ENCODE results near the gene IARS2. TPM values are rescaled to one million over a fixed set of nuclear protein-coding genes. Genes with fewer than 3 reads are reported as not detected.
A peak's percentile ranks its signal among the peaks of the same experiment; 100 is the strongest.
"Not testable (repeated sequence)": the region's sequence is repeated elsewhere in the genome, so short reads cannot be mapped to it uniquely, and the experiment has no call there.

The IARS2 gene
- total RNA-seq, 2 donors from 2014 or later = 47.5 to 53.8 TPM

DNA sequence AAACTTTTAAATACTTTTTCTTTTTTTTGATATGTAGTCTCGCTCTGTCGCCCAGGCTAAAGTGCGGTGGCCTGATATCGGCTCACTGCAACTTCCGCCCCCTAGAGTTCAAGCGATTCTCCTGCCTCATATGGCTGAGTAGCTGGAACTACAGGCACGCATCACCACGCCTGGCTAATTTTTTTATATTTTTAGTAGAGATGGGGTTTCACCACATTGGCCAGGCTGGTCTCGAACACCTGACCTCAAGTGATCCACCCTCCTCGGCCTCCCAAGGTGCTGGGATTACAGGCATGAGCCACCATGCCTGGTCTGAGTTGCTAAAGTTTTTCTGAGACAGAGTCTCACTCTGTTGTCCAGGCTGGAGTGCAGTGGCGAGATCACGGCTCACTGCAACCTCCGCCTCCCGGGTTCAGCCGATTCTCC is 7.7 kb upstream of the IARS2 start:
- not testable (repeated sequence) for ATAC-seq; H3K27ac Mint-ChIP-seq; H3K27me3 Mint-ChIP-seq; DNase-seq (ENCODE audit: low spot score); H3K4me3 Mint-ChIP-seq; H3K36me3 Mint-ChIP-seq; H3K9me3 Mint-ChIP-seq
- H3K4me1 Mint-ChIP-seq (ENCODE audit: low read depth in 2 of 2) = peaks cover 11% of the 10 kb centered on the region in 2 donors

DNA sequence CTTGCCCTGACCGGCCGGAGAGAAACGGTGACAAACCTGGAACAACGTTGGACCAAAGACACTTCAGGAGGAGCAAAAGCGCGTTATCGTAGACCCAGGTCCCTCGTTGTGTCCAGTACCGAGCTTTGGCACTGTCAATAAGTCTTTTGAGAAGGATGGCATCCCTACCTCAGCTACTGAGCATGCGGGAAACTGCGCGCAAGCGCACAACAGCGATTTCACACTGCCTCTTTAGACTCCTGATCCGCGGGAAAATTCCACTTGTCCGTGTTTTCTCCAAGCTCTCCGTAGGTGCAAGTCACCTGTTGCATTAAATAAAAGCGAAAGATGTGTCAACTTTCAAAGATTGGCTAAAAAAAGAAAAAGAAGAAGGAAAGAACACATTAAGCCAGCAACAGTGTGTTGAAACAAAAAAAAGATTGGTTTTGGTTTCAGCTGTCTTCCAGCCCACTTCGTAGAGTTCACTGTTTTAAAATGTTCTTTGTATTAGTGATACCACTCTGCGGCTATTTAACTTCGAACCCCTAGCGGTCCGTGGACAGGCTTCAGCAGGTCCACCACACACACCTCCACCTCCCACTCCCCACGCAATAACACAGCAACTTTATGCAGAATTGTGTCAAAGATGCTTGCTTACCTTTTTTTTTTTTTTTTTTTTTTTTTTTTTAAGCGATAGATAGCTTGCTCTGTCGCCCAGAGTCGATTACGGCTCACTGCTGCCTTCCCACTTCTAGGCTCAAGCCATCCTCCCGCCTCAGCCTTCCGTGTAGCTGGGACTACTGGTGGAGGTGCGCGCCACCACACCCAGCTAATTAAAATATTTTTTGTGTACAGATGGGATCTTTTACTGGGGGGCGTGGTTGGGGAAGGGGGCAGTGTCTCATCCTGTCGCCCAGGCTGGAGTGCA is 4.0 kb upstream of the IARS2 start, which contains the start of gene BPNT1:
Gene BPNT1 (minus strand): TSS at position 139 of the 907 bp plus-strand sequence. CDS start 9,942 bp downstream, outside the sequence.
- DNase-seq (ENCODE audit: low spot score) (peak; percentile 93), ATAC-seq (peak; percentile 75 to 80)
- H3K27me3 Mint-ChIP-seq = no peaks in the 10 kb centered on the region
- H3K4me1 Mint-ChIP-seq (ENCODE audit: low read depth in 2 of 2) = peaks cover 8 to 11% of the 10 kb centered on the region in 2 donors
- peak within 1 kb of the TSS; percentile 73 to 94 for H3K27ac Mint-ChIP-seq
- peak within 1 kb of the TSS; percentile 91 for H3K4me3 Mint-ChIP-seq
- H3K36me3 Mint-ChIP-seq = no peaks in the 10 kb centered on the region
- H3K9me3 Mint-ChIP-seq = no peaks in the 10 kb centered on the region

DNA sequence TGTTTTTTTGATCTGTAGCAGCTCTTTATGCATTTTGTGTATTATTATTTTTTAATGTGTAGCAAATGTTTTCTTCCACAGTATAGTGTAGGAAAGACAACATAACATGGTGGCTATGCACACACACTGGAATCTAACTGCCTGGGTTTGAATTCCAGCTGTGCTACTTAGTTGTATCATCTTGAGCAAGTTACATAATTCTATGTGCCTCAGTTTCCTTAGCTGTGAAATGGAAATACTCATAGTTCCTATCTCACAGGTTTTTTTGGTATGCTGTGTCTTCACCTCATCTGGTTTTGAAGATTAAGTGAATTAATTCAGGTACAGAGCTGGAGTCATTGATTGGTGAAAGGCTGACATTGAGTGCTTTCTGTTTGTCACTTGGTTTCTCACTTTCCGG is 1.2 kb upstream of the IARS2 start:
- Mint-ChIP-seq H3K36me3 (peaks cover 6% of the 10 kb centered on the region), H3K9me3 (no peaks in the 10 kb centered on the region), H3K27ac (peak overlapping the region in 1 of 2 donors; percentile 25), H3K27me3 (no peaks in the 10 kb centered on the region), H3K4me1 (ENCODE audit: low read depth in 2 of 2) (peaks cover 12 to 20% of the 10 kb centered on the region in 2 donors), H3K4me3 (no peak overlapping the region)
- DNase-seq (ENCODE audit: low spot score) (no peak), ATAC-seq (no peak)

- no peak for DNase-seq (ENCODE audit: low spot score)
- peaks cover 10% of the 10 kb centered on the region for H3K36me3 Mint-ChIP-seq
- ATAC-seq = no peak
- no peaks in the 10 kb centered on the region for H3K9me3 Mint-ChIP-seq
- peak overlapping the region in 1 of 2 donors; percentile 25 for H3K27ac Mint-ChIP-seq
- H3K4me3 Mint-ChIP-seq = peak overlapping the region; percentile 9
- peaks cover 16 to 20% of the 10 kb centered on the region in 2 donors for H3K4me1 Mint-ChIP-seq (ENCODE audit: low read depth in 2 of 2)
- no peaks in the 10 kb centered on the region for H3K27me3 Mint-ChIP-seq
These were observed 444 bp upstream of the IARS2 start for GRCh38 chr1:220093361-220094015.

DNA sequence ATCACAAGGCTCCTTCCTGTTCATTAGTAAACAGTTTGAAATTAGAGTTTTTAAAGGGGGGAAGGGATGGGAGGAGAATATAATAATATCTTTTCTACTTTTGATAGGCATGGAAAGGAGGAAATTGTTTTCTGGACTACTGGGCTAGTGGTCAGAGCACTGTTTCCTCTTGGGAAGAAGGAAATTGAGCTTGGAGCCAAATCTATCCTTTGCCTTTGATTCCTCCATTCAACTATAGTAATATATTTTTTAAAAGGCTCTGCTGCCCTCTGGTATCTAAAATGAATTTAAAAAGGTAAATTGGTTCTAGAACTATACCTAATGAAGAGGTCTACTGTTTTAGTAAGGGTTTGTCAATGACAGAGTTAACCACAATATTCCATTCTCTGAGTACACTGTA is 5.9 kb downstream of the IARS2 start:
- DNase-seq (ENCODE audit: low spot score) = no peak
- Mint-ChIP-seq H3K27ac (no peak overlapping the region), H3K4me3 (no peak overlapping the region), H3K9me3 (no peaks in the 10 kb centered on the region), H3K4me1 (ENCODE audit: low read depth in 2 of 2) (peaks cover 9 to 10% of the 10 kb centered on the region in 2 donors), H3K27me3 (no peaks in the 10 kb centered on the region), H3K36me3 (peaks cover 11% of the 10 kb centered on the region)
- ATAC-seq = no peak

DNA sequence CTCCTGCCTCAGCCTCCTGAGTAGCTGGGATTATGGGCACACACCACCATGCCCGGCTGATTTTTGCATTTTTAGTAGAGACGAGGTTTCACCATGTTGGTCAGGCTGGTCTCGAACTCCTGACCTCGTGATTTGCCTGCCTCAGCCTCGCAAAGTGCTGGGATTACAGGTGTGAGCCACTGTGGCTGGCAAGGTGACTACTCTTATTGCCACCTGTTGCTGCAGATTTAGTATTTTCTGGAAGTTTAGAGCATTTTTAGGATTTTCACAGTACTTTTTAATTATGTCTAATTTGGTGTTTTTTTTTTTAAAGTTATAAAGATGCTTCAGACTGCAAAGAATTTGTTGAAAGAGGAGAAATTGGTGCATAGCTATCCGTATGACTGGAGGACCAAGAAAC is 16.5 kb downstream of the IARS2 start:
- ATAC-seq; H3K27me3 Mint-ChIP-seq; H3K27ac Mint-ChIP-seq; H3K9me3 Mint-ChIP-seq; DNase-seq (ENCODE audit: low spot score); H3K4me1 Mint-ChIP-seq (ENCODE audit: low read depth in 2 of 2); H3K4me3 Mint-ChIP-seq: not testable (repeated sequence)
- H3K36me3 Mint-ChIP-seq = peaks cover 13% of the 10 kb centered on the region

DNA sequence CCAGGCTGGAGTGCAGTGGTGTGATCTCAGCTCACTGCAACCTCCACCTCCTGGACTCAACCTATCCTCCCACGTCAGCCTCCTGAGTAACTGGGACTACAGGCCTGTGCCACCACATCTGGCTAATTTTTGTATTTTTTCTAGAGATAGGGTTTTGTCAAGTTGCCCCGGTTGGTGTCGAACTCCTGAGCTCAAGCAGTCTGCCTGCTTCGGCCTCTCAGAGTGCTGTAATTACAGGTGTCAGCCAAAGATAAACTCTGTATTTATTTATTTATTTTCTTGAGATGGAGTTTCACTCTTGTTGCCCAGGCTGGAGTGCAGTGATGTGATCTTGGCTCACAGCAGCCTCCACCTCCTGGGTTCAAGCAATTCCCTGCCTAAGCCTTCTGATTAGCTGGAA is 18.7 kb downstream of the IARS2 start:
- not testable (repeated sequence) for H3K27me3 Mint-ChIP-seq; ATAC-seq; H3K4me1 Mint-ChIP-seq (ENCODE audit: low read depth in 2 of 2); H3K27ac Mint-ChIP-seq; DNase-seq (ENCODE audit: low spot score); H3K4me3 Mint-ChIP-seq; H3K36me3 Mint-ChIP-seq; H3K9me3 Mint-ChIP-seq

DNA sequence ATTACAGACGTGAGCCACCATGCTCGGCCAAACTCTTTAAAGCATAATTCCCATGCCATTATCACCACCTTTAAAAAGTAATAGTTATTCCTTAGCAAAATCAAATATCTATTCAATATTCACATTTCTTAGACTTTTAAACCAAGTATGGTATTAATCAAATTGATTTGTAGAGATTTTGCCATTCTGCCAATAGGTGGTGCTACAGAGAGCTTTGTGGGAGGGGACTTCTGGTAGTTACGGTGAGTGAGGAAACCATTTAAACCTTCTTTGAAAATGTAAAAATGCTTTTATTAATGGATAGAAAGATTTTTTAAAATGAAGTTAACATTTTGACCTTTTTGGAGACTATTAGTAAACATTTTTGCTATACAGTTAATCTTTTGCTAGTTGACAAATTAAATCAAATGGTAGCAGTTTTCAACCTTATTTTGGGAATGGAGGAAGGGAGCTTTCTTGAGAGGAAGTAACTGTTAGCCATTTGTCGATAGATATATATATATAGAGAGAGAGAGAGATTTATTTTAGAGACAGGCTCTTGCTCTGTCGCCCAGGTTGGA is 19.3 kb downstream of the IARS2 start:
- peaks cover 8% of the 10 kb centered on the region in 2 donors for H3K4me1 Mint-ChIP-seq (ENCODE audit: low read depth in 2 of 2)
- ATAC-seq (no peak), DNase-seq (ENCODE audit: low spot score) (peak; percentile 67)
- H3K4me3 Mint-ChIP-seq = peak overlapping the region; percentile 69
- H3K27me3 Mint-ChIP-seq = no peaks in the 10 kb centered on the region
- no peaks in the 10 kb centered on the region for H3K9me3 Mint-ChIP-seq
- peaks cover 5% of the 10 kb centered on the region for H3K36me3 Mint-ChIP-seq
- peak overlapping the region; percentile 38 to 65 for H3K27ac Mint-ChIP-seq

DNA sequence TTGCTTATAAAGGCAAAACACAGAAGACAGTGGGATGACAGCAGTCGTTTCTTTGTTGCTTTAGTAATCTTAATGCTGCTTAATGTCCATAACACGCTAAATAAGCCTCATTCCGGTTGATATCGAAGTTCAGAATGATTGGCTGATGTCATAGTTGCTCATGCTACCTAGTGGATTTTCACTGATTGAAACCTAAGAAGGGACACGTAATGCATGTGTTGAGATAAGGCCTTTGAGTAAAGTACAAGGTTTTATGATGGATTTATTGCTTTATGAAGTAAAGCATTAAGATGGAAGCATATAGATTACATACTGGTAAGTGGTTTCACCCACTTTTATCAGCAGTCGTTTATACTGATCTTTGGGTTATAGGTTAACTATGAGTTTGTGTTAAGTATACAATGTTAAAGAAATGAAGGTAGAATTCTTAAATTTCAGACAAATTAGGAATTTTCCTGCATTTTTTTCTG is 25.1 kb downstream of the IARS2 start:
- Mint-ChIP-seq H3K4me1 (ENCODE audit: low read depth in 2 of 2) (peaks cover under 1 to 2% of the 10 kb centered on the region in 2 donors), H3K36me3 (peaks cover 2% of the 10 kb centered on the region), H3K27ac (no peak overlapping the region), H3K27me3 (no peaks in the 10 kb centered on the region), H3K4me3 (no peak overlapping the region), H3K9me3 (no peaks in the 10 kb centered on the region)
- no peak for DNase-seq (ENCODE audit: low spot score)
- no peak for ATAC-seq

DNA sequence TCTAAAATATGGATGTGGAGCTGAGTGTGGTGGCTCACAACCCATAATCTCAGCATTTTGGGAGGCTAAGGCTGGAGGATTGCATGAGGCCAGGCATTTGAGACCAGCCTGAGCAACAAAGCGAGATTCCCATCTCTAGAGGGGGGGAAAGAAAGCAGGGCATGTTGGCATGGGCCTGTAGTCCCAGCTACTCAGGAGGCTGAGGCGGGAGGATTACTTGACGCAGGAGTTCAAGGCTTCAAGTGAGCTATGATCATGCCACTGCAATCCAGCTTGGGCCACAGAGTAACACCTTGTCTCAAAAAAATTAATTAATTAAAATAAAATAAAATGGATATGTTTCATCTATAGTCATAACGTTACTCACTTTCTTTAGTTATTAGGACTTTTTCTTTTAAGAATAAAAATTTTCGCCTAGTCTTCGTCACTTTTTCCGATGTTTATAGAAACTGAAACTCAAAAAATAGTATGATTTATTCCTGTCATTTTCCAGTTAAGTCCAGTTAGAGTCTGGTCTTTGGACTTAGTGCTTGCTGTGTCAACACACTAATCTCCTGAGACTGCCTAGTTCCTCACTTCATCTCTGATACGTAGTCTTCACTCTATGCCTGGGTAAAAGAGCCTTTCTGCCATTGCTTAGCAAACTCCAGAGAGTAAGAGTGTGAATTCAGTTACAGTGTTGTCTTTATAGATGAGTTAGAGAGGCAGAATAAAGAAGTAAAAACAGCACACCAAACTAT is 28.0 kb downstream of the IARS2 start:
- DNase-seq (ENCODE audit: low spot score) (no peak), ATAC-seq (no peak)
- Mint-ChIP-seq H3K27me3 (no peaks in the 10 kb centered on the region), H3K9me3 (no peaks in the 10 kb centered on the region), H3K36me3 (peaks cover 4% of the 10 kb centered on the region), H3K27ac (peak overlapping the region in 1 of 2 donors; percentile 60), H3K4me3 (no peak overlapping the region), H3K4me1 (ENCODE audit: low read depth in 2 of 2) (peaks cover 0 to 5% of the 10 kb centered on the region in 2 donors)

GRCh38 chr1:220123066-220123465 is 29.1 kb downstream of the IARS2 start:
- ATAC-seq (no peak), DNase-seq (ENCODE audit: low spot score) (no peak)
- Mint-ChIP-seq H3K36me3 (peaks cover 4% of the 10 kb centered on the region), H3K9me3 (no peaks in the 10 kb centered on the region), H3K27ac (no peak overlapping the region), H3K4me3 (no peak overlapping the region), H3K4me1 (ENCODE audit: low read depth in 2 of 2) (peaks cover 3 to 5% of the 10 kb centered on the region in 2 donors), H3K27me3 (no peaks in the 10 kb centered on the region)

DNA sequence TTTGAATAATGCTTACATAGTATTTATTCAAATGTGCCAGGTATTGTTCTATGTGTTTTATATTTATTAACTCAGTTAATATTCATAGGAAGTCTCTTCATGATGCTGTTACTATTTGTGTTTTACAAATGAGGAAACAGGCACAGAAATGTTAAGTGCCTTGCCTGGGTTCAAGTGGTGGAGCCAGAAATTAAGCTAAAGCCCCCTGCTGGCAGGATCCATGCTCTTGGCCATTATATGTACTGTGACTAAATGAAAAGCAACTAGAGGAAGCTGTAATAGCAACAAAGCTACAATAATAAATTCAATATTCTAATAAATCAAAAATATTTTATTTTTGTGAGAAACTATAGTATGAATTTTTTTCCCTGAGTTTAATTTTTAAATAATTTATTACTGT is 30.0 kb downstream of the IARS2 start:
- H3K9me3 Mint-ChIP-seq = no peaks in the 10 kb centered on the region
- H3K27me3 Mint-ChIP-seq = no peaks in the 10 kb centered on the region
- peaks cover 4% of the 10 kb centered on the region for H3K36me3 Mint-ChIP-seq
- H3K4me1 Mint-ChIP-seq (ENCODE audit: low read depth in 2 of 2) = peaks cover 3 to 5% of the 10 kb centered on the region in 2 donors
- DNase-seq (ENCODE audit: low spot score) (no peak), ATAC-seq (no peak)
- no peak overlapping the region for H3K27ac Mint-ChIP-seq
- no peak overlapping the region for H3K4me3 Mint-ChIP-seq

GRCh38 chr1:220124542-220124941 is 30.6 kb downstream of the IARS2 start:
- Mint-ChIP-seq H3K36me3 (peaks cover 7% of the 10 kb centered on the region), H3K27ac (no peak overlapping the region), H3K4me3 (no peak overlapping the region), H3K27me3 (no peaks in the 10 kb centered on the region), H3K4me1 (ENCODE audit: low read depth in 2 of 2) (peaks cover 5 to 7% of the 10 kb centered on the region in 2 donors), H3K9me3 (no peaks in the 10 kb centered on the region)
- ATAC-seq (no peak), DNase-seq (ENCODE audit: low spot score) (no peak)

Data from natural killer cell treated with Interleukin-12 subunit alpha and Interleukin-12 subunit beta and Interleukin-15 and Interleukin-18, amount 100 ng/mL, for 72 hours (primary cell).